Activated CD4-positive, alpha-beta T cell treated with anti-CD3 and anti-CD28 coated beads for 24 hours (primary cell): Measurements from ENCODE around the gene ASTN2.
"Not testable (repeated sequence)": the region's sequence is repeated elsewhere in the genome, so short reads cannot be mapped to it uniquely, and the experiment has no call there.

Experiments used
- DNase-seq, 2 donors: peaks; one replicate each; pipeline ENCODE4 v3.0.0-alpha.2; 2020; ENCODE audit warnings: low read depth in 2 of 2

ASTN2 gene

GRCh38 chr9:116924462-116925110, 490.3 kb downstream of the ASTN2 start:
- no peak for DNase-seq

DNA sequence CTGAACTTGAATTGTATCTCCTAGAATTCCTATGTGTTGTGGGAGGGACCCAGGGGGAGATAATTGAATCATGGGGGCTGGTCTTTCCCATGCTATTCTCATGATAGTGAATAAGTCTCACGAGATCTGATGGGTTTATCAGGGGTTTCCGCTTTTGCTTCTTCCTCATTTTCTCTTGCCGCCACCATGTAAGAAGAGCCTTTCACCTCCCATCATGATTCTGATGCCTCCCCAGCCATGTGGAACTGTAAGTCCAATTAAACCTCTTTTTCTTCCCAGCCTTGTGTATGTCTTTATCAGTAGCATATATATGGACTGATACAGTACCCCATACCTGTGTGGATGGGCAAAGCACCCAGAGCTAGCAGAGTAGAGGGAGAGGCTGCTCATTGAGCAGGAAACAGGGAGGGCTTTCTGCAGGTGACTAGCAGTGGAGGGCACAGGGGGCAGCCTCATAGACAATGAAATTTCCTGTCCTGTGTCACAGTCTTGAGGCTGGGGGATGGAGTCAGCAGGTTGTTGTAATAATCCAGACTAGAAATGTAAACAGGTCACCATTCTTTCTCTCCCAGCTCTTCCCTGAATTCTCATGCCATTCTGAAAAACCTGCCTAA, 496.9 kb downstream of the ASTN2 start:
- not testable (repeated sequence) for DNase-seq

DNA sequence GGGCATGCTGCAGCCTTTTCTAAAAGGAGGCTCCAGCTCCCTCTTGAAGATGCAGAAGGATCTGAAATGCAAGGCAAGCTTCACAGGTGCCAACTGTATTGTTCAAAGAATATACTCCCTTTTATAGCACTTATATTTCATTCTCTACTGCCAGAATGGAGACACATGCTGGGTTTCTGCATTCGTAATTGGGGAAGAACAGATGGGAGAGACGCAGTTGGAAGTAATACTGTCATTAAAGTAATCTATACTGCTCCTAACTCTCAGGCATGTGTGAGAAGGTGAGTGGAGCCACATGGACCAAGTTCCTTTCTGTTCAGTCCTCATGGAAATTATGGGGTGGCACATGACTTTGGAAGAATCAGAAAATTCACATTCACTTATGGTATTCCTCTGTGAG, 501.3 kb downstream of the ASTN2 start:
- no peak for DNase-seq

DNA sequence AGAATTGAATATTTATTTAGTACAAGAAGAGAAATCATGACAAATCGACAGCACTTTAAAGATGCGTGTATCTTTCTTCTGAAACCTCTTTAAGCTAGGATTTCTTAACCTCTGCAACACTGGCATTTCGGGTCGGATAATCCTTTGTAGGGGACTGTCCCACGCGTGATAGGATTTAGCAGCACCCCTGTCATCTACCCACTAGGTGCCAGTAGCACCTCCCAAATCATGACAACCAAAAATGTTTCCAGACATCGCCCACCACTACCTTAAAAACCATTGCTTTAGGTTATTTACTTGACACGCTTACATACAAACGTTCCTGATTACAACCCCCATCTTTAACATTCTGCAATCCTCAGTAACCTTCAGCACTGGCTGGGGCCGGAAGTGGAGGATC, 504.7 kb downstream of the ASTN2 start:
- DNase-seq, result no peak

- no peak for DNase-seq
Observed at GRCh38 chr9:116907989-116908388, 506.9 kb downstream of the ASTN2 start.

GRCh38 chr9:116905171-116905588, 509.7 kb downstream of the ASTN2 start:
- no peak for DNase-seq

- DNase-seq, result no peak
Observed at GRCh38 chr9:116904165-116904564, 510.7 kb downstream of the ASTN2 start.

- DNase-seq, result no peak
Observed at GRCh38 chr9:116901260-116901659, 513.6 kb downstream of the ASTN2 start.

GRCh38 chr9:116900543-116900942, 514.3 kb downstream of the ASTN2 start:
- DNase-seq, result no peak

- no peak for DNase-seq
Observed at GRCh38 chr9:116900007-116900367, 514.9 kb downstream of the ASTN2 start.

- DNase-seq, result no peak
Observed at GRCh38 chr9:116899337-116900006, 515.4 kb downstream of the ASTN2 start.

GRCh38 chr9:116898131-116898530, 516.7 kb downstream of the ASTN2 start:
- not testable (repeated sequence) for DNase-seq

GRCh38 chr9:116897201-116897600, 517.7 kb downstream of the ASTN2 start:
- DNase-seq, result no peak

- DNase-seq, result no peak
Observed at GRCh38 chr9:116895961-116896360, 518.9 kb downstream of the ASTN2 start.

GRCh38 chr9:116891424-116891823, 523.4 kb downstream of the ASTN2 start:
- DNase-seq, result no peak

DNA sequence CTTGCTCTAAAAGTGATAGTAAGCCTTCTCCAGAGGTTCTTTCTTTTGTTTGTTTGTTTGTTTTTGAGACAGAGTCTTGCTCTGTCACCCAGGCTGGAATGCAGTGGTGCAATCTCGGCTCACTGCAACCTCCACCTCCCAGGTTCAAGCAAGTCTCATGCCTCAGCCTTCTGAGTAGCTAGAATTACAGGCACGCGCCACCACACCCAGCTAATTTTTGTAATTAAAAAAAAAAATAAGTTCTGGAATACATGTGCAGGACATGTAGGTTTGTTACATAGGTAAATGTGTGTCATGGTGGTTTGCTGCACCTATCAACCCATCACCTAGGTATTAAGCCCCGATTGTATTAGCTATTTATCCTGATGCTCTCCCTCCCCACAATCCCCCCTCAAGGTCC, 526.4 kb downstream of the ASTN2 start:
- DNase-seq, result not testable (repeated sequence)

DNA sequence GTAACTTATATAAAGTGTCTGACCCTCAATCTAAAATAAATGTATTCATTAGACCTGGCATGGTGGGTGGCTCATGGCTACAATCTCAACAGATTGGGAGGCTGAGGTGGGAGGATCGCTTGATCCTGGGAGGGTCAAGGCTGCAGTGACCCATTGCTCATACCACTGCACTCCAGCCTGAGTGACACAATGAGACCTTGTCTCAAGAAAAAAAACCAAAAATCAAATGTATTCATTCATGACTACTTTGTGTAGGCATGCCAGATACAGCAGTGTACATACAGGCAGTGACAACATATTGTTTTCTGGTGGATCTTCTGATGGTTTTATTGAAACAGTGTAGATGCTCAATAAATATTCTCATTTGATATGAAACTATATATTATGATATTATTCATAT, 526.8 kb downstream of the ASTN2 start:
- no peak for DNase-seq

GRCh38 chr9:116883676-116884075, 531.2 kb downstream of the ASTN2 start:
- no peak for DNase-seq

DNA sequence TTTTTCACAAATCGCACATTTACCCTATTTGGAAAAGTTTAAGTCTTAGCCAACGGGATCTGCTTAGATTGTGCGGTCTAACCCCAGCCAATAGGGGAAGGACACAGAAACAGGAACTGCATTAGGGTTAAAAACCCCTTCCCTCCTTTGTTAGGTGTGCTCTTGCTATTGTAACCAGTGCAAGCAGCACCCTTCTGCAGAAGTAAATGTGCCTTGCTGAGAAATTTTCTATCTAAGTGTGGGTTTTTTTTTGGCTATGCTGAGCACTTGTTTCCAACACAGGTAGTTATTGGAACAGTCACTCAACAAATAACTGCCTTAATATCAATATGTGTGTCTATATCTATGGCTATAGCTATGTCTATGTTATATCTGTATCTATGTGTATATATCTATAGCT, 537.8 kb downstream of the ASTN2 start:
- DNase-seq, result no peak

GRCh38 chr9:116875576-116875975, 539.3 kb downstream of the ASTN2 start:
- DNase-seq, result no peak

DNA sequence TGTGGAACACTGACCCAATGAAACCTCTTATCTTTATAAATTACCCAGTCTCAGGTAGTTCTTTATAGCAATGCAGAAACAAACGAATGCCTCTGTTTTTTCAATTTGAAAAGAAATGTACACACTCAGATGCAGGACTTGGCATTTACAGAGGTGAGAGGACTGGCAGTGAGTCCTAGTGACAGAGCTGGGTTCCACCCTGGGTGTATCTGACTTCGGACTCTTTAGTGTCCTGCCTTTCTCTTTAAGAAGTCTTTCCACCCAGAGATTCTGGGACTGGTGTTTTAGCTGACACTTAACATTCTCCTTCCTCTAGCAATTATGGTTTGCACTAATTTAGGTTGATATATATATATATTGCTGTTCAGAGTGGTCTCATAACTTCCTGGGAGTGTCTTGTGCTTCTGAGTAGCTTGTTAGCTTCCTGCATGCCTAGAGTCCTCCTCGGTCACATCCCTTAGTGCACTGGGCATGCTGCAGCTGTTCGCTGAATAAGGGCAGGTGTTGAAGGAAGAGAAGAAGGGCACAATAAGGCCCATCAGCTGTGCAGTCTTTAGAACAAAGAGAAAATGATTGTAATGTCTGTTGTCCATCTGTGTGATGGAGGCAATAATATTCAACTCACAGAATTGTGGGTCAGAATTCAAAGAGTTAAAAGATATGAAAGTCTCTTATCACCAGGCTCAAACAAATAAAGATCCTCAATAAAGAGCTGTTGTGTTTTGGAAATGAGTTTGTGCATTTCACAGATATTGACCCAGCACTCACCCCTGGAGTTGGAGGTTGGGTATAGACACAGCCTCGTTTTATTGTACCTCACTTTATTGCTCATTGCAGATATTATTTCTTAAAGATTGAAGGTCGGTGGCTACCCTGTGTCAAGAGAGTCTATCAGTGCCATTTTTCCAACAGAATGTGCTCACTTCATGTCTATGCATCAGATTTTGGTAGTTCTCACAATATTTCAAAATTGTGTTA, 540.6 kb downstream of the ASTN2 start:
- no peak for DNase-seq

GRCh38 chr9:116873491-116873890, 541.4 kb downstream of the ASTN2 start:
- no peak for DNase-seq
